GM12875 (cell line): ENCODE results near the gene WASF2.
"Not testable (repeated sequence)": the region's sequence is repeated elsewhere in the genome, so short reads cannot be mapped to it uniquely, and the experiment has no call there.

ENCODE experiments used
- H3K4me3 ChIP-seq: one replicate; pipeline ENCODE4 v1.5.1; 2011; ENCODE audit warnings: low read depth, low read length, control low read depth
- TF ChIP-seq, protein P1 (sequence below): IDR thresholded peaks from 2 replicates; pipeline ENCODE4 v1.5.1; 2011; ENCODE audit warnings: low read depth, mild to moderate bottlenecking, control low read depth, inconsistent platforms, low read length, moderate library complexity, borderline replicate concordance; ENCODE audit not compliant: insufficient read depth

WASF2 gene, protein sequence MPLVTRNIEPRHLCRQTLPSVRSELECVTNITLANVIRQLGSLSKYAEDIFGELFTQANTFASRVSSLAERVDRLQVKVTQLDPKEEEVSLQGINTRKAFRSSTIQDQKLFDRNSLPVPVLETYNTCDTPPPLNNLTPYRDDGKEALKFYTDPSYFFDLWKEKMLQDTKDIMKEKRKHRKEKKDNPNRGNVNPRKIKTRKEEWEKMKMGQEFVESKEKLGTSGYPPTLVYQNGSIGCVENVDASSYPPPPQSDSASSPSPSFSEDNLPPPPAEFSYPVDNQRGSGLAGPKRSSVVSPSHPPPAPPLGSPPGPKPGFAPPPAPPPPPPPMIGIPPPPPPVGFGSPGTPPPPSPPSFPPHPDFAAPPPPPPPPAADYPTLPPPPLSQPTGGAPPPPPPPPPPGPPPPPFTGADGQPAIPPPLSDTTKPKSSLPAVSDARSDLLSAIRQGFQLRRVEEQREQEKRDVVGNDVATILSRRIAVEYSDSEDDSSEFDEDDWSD

DNA sequence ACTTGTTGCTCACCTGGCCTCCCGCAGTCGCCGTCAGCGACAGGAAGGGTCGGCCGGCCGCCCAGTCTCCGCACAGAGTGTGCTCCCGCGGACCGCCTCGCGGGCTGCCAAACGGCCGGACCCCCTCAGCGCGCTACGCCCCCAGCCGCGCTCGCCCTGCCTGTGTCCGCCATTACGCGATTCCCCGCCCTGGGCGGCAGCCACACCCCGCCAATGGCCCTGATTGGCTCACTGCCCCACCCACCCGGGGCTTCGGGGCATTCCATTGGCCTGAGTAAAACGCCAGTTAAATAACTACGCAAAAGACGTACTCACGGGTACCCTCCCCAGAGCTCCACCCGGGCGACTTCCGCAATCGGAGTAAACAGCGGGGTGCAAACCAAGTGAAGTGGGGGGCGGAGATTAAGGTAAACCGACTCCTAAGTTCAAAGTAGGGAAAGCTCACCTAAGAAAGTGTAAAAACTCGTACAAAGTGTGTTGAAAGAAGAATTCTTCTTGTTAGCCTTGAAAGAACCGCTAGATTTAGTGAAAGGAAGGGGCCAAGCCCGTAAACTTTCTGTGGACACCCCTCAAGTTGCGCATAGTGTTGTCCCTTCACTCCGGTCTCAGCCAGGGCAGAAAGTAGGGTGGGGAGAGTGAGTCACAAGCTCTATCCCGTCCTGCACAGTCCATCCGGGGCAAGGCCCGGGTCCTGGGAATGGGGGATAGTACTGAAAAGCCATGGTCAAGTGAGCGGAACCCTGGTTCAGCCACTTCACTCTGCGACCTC is at the start of gene WASF2:
Gene WASF2, minus strand, starts transcription at position 195 of the 769 bp plus-strand sequence. CDS start 61,277 bp downstream, outside the sequence.
- H3K4me3 ChIP-seq, result peak within 1 kb of the TSS; percentile 87
- TF ChIP-seq, protein P1, sequence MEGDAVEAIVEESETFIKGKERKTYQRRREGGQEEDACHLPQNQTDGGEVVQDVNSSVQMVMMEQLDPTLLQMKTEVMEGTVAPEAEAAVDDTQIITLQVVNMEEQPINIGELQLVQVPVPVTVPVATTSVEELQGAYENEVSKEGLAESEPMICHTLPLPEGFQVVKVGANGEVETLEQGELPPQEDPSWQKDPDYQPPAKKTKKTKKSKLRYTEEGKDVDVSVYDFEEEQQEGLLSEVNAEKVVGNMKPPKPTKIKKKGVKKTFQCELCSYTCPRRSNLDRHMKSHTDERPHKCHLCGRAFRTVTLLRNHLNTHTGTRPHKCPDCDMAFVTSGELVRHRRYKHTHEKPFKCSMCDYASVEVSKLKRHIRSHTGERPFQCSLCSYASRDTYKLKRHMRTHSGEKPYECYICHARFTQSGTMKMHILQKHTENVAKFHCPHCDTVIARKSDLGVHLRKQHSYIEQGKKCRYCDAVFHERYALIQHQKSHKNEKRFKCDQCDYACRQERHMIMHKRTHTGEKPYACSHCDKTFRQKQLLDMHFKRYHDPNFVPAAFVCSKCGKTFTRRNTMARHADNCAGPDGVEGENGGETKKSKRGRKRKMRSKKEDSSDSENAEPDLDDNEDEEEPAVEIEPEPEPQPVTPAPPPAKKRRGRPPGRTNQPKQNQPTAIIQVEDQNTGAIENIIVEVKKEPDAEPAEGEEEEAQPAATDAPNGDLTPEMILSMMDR, result no peak

DNA sequence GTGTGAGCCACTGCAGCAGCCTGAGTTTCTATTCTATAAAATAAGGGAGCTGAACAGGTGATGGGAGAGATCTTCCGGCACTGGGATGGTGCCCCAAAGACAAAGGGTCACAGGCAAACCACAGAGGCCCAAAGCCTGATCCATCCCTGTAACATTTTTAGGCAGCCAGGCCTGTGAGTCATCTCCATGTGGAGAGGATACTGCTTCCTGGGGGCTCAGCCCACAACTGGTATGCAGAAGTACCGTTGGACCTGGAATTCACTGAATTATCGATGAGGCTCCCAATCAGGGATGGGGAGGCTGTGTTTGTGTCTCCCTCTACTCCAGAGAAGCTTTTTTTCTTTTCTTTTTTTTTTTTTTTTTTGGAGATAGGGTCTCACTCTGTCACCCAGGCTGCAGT is 48.8 kb upstream of the WASF2 start:
- TF ChIP-seq, protein P1, result no peak
- no peak overlapping the region for H3K4me3 ChIP-seq

DNA sequence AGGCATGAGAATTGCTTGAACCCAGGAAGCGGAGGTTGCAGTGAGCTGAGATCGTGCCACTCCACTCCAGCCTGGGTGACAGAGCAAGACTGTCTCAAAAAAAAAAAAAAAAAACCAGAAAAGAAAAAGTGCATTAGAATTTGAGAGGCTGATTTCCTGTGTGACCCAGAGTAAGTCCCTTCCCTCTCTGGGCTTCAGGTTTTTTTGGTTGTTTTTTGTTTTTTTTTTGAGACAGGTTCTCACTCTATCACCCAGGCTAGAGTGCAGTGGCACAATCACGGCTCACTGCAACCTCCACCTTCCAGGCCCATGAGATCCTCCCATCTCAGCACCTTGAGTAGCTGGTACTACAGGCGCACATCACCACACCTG is 48.3 kb upstream of the WASF2 start:
- H3K4me3 ChIP-seq, result not testable (repeated sequence)

DNA sequence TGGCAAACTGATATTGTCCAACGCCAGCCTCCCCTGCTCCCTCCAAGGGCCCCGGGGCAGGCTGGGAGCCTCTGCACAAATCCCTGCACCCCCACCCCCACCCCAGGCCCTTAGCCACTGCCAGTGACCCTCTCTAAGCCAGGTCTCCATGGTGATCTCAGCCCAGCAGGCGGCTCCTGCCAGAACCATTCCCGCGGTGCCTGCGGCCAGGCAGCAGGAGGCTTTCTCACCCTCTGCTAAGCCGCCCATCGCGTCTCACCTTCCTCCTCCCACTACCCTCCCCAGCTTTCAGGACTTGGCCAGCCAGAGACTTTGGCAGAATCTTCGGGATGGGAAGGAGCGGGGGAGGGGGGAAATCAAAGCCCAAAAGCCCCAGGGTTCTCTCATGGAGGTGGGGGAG is 46.8 kb upstream of the WASF2 start:
- H3K4me3 ChIP-seq, result no peak overlapping the region
- TF ChIP-seq, protein P1, result no peak

DNA sequence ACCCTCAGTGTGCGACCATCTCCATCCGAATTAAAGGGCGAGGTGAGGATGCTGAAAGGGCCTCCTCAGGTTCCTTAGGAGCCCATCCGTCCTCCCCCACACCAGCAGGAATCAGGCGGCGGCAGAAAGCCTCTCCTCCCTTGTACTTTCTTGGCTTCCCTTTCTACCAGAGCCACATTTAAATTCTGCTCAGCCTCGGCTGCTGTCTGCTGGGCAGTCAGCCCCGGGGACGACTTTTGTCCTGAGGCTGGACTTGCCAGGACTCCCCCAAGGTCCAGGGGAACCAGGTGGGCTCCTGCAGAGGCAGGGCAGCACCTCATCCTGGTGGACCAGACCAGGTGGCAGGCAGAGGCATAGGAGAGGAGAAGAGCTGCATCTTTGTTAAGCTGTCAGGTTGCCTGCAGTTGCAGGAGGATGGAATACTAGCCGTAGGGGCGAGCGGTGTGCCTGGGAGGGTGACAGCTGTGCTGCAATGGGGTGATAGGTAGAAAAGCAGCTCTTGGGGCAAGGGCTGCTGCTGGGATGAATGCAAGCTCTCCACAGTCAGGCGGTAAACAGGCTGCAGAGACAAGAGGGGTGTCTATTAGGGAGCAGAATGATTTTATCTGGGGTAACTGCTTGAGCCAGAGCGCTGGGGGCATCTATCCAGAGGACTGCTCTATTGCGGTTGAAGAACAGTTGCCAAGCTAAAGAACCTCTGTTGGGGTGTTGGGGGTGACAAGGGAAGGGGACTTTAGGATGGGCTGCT is 46.2 kb upstream of the WASF2 start:
- no peak overlapping the region for H3K4me3 ChIP-seq
- TF ChIP-seq, protein P1, result no peak

DNA sequence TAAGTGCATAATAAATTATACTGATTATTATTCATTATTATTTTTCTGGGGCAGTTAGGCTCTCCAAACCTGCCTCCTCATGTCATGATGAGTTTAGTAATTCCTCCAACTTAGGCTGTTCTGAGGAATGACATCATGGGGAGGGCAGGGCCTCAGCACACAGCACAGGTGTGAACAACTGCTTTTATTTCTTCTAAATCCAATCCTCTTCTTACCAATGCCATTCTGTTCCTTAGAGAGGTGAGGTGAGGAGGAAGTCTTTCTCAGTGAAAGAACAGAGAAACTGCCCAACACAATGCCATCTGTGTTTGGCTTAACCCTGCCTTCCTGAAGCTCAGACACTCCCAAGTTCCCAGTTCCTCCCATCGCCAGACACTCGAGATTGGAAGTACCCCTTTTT is 45.4 kb upstream of the WASF2 start:
- TF ChIP-seq, protein P1, result no peak
- H3K4me3 ChIP-seq, result no peak overlapping the region
